Globus pallidus (tissue), 1 donor: ENCODE data around the gene PIGC.

Source experiments
- DNase-seq: peaks from one replicate; pipeline ENCODE4 v3.0.0-alpha.2; 2015; ENCODE audit warnings: low spot score

PIGC gene

GRCh38 chr1:172398970-172399755, 44.7 kb downstream of the PIGC start:
- peak; percentile 90 for DNase-seq

- DNase-seq, result peak; percentile 36
Measured at GRCh38 chr1:172398193-172398592, 45.7 kb downstream of the PIGC start.

- DNase-seq, result no peak
Measured at GRCh38 chr1:172397633-172398032, 46.2 kb downstream of the PIGC start.

GRCh38 chr1:172397221-172397620, 46.6 kb downstream of the PIGC start:
- DNase-seq, result peak; percentile 41

- no peak for DNase-seq
Measured at GRCh38 chr1:172395576-172395975, 48.3 kb downstream of the PIGC start.

GRCh38 chr1:172394811-172395210, 49.1 kb downstream of the PIGC start:
- DNase-seq, result no peak

GRCh38 chr1:172394141-172394751, 49.6 kb downstream of the PIGC start:
- peak; percentile 74 for DNase-seq

- peak; percentile 66 for DNase-seq
Measured at GRCh38 chr1:172393354-172393753, 50.5 kb downstream of the PIGC start.

GRCh38 chr1:172391976-172392375, 51.9 kb downstream of the PIGC start:
- DNase-seq, result no peak
